ENCODE results near the gene ALK.

ALK gene

GRCh38 chr2:29504746-29505145, 416.6 kb downstream of the ALK start:
- Histone ChIP-seq H3K4me3 (no peak overlapping the region), H3K27ac (no peak overlapping the region)
- no peak for TF ChIP-seq CTCF (IDR thresholded peaks at IDR 0.05)
- DNase-seq (ENCODE audit: low spot score) = no peak

GRCh38 chr2:29502460-29502911, 418.9 kb downstream of the ALK start:
- no peak for DNase-seq (ENCODE audit: low spot score)
- Histone ChIP-seq H3K4me3 (no peak overlapping the region), H3K27ac (no peak overlapping the region)
- no peak for TF ChIP-seq CTCF (IDR thresholded peaks at IDR 0.05)

GRCh38 chr2:29497375-29497774, 424.0 kb downstream of the ALK start:
- no peak overlapping the region for H3K4me3 ChIP-seq
- no peak overlapping the region for H3K27ac ChIP-seq
- TF ChIP-seq CTCF (IDR thresholded peaks at IDR 0.05) = no peak
- no peak for DNase-seq (ENCODE audit: low spot score)

GRCh38 chr2:29496198-29496597, 425.2 kb downstream of the ALK start:
- TF ChIP-seq CTCF (IDR thresholded peaks at IDR 0.05) = no peak
- no peak for DNase-seq (ENCODE audit: low spot score)
- no peak overlapping the region for H3K4me3 ChIP-seq
- H3K27ac ChIP-seq = no peak overlapping the region

GRCh38 chr2:29495536-29496060, 425.8 kb downstream of the ALK start:
- no peak overlapping the region for H3K4me3 ChIP-seq
- H3K27ac ChIP-seq = no peak overlapping the region
- TF ChIP-seq CTCF (IDR thresholded peaks at IDR 0.05) = no peak
- no peak for DNase-seq (ENCODE audit: low spot score)

GRCh38 chr2:29495068-29495467, 426.3 kb downstream of the ALK start:
- TF ChIP-seq CTCF (IDR thresholded peaks at IDR 0.05) = no peak
- no peak for DNase-seq (ENCODE audit: low spot score)
- Histone ChIP-seq H3K4me3 (no peak overlapping the region), H3K27ac (no peak overlapping the region)

GRCh38 chr2:29492701-29493100, 428.7 kb downstream of the ALK start:
- TF ChIP-seq CTCF (IDR thresholded peaks at IDR 0.05) = no peak
- Histone ChIP-seq H3K27ac (no peak overlapping the region), H3K4me3 (no peak overlapping the region)
- DNase-seq (ENCODE audit: low spot score) = no peak
